GM19023 (cell line): ENCODE measurements around the gene PSMG4.

Source experiments
- ATAC-seq: cut with Tn5 transposase; IDR thresholded peaks from one replicate; pipeline ENCODE4 v1.9.1; 2021; ENCODE audit warnings: mild to moderate bottlenecking, moderate library complexity; ENCODE audit not compliant: unreplicated experiment

Gene PSMG4

DNA sequence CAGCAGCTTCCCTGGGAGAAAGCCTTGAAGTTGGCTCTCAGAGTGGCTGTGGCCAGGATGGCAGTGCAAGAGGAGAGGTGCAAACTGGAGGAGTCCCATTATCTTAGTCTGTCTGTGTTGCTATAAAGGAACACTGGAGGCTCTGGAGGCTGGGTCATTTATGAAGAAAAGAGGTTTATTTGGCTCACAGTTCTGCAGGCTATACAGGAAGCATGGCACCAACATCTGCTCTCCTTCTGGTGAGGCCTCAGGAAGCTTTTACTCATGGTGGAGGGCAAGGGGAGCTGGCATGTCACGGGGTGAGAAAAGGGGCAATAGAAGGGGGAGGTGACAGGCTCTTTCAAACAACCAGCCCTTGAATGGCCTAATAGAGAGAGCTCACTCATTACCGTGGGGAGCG, 47.1 kb downstream of the PSMG4 start:
- ATAC-seq: no peak

DNA sequence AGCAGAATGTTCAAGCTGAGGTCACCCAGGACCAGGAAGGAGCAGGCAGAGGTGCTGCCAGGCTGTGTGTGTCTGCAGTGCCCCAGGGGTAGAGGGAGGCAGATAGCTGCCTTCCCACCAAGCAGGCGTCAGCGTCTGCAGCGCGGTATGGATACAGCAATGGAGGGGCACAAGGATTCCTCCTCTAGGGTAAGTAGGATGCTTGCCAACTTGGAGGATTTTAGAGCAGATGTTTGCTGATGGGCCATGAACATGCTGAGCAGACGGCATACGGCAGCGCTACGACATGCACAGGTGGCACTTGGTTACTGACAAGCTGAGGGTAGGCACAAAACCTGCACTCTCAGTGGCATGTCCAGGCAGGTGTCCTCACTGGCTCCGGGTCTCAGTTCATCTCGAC, 48.1 kb downstream of the PSMG4 start:
- ATAC-seq: no peak

DNA sequence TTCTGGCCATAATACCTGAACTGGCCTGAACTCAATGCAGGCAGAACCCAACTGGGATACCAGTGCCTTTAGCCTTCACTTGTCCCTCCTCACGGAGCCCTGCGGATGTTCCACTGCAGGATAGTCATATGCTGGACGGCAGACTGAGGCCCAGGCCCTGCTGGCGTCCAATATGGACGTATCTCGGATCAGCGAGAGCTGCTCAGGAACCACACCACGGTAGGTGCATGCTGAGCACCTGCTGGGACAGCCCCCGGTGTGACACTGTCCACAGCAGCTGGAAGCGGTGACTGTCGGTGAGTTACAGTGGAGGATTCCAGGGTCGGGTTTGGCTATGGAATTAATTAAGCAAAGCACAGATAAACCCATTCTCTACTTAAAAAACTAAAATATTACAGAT, 48.7 kb downstream of the PSMG4 start:
- no peak for ATAC-seq

DNA sequence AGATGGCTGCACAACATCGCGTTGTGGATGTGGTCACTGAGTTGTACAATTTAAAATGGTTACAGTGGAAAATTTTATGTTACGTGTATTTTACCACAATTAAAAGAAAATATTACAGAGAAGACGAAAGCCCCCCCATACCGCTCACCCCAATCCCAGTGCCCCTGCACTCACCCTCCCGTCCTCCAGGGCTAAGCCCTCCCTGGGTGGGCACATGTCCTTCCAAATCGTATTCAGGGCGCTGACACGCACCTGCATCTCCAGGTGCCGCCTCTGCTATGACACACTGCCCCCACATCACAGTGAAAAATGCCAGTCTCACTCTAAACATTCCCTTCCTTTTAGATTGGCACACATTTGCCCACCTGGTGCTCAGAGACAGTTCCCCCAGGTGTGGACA, 49.4 kb downstream of the PSMG4 start:
- no peak for ATAC-seq

DNA sequence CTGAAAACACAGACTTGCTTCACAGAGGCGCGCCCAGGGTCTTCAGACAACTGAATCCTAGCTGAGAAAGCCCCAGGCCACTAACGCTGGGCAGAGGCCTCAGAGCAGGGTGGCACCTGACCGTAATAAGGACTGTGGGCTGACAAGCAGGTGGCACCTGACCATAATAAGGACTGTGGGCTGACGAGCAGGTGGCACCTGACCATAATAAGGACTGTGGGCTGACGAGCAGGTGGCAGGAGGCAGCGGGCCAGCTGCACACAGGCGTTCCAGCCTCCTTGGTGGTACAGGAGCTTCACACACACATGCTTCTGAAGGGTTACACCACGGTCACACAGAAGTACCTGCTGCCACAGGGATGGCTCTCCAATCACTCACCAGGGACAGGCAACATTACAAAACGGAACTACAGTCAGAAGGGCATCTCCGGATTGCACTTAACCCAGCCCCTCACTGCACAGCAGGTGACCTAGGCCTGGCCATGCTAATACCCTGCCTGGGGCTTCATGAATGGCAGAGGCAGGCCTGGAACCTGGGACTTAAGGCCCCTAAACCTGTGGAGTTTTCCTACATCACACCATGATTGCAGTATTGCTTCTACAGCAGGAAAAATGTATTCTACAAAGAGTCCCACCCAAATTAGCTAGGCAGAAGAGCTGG, 50.8 kb downstream of the PSMG4 start:
- no peak for ATAC-seq

DNA sequence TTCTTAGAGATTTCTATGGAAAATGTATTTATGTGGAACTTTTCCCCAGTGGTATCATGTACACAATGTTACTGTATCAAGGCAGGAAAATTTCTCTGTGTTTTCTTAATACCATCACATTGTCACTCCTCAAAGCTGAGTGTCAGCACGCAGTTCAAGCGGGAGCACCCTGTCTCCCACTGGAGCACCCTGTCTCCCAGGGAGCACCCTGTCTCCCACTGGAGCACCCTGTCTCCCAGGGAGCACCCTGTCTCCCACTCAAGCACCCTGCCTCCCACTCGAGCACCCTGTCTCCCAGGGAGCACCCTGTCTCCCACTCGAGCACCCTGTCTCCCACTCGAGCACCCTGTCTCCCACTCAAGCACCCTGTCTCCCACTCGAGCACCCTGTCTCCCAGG, 51.3 kb downstream of the PSMG4 start:
- no peak for ATAC-seq

DNA sequence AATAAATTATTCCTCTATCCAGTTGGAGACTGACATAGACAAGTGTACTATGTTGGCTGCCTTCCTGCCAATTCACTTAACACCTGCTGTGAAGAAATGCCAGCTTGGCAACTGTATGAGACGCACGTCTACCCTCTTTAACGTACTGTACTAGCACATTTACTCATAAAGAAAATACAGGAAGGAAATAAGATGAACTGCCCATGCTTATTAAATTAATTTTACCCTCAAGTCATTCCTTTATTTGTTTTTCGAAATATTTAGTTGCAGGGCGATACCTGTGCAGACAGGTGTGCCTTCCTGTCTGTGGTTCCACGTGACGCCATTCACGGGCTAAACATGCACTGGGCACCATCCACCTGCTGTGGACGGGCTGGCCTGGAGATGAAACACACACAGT, 52.0 kb downstream of the PSMG4 start:
- ATAC-seq: no peak

DNA sequence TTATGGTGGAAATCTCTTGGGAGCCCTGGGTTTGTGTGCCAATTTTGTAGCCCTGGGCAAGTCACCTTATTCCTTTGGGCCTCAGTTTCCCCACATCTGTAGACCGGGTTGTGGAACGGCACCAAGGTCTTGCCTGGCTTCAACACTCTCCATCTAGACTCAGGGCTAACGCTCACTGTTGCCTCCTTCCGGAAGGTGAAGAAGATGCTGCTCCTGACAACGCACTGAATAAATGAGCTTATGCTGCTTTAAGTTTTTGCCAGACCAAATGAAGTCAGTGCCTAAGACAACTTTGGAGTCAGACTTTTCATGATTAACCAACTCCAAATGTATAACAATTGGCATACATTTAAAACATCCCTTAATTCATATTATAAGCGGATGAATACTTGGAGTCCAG, 53.1 kb downstream of the PSMG4 start:
- ATAC-seq: no peak

DNA sequence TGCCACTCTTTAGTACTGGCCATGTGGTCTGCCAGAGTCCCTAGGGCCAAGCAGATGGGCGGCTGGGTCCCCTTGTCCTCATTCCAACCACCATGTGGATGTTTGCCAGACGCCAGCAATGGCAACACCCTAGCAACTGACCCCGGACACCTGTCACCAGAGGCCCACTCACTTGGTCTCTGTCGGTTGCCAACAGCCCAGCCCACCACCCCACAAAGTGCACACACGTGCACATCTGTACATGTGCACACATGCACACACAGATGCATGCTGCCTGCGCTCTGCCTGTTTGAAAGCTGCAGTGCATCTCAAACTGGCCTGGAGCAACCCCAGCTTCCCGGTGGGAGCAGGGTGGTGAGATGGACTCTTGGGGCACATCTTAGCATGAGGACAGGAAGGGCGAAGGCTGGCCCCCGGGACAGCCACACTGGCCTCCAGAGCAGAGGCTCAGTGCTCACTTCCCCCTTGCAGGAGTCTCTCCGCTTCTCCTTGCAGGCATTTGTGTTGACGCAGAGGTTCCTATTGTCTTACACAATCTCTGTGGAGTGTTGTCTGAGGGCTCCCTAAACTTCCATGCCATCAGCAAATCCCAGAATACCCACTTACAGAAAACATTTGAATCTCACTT, 54.0 kb downstream of the PSMG4 start:
- ATAC-seq: no peak

DNA sequence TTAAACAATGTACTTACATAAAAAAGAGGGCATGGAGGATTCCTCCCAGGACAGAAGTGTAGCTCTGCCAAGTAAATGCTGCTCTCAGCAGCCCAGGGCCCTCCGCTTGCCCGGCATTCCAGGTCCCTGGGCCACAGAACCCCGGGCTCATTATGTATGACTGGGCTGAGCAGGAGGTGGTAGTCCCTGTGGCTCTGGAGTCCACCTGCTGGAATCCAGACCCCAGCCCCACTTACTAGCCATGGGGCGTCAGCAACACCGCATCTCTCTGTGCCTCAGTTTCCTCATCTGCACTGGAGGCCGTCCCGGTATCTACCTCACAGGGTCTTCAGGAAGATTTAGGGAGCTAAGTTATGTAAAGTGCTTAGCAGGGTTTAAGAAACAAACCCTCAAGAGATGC, 55.4 kb downstream of the PSMG4 start:
- ATAC-seq: no peak

DNA sequence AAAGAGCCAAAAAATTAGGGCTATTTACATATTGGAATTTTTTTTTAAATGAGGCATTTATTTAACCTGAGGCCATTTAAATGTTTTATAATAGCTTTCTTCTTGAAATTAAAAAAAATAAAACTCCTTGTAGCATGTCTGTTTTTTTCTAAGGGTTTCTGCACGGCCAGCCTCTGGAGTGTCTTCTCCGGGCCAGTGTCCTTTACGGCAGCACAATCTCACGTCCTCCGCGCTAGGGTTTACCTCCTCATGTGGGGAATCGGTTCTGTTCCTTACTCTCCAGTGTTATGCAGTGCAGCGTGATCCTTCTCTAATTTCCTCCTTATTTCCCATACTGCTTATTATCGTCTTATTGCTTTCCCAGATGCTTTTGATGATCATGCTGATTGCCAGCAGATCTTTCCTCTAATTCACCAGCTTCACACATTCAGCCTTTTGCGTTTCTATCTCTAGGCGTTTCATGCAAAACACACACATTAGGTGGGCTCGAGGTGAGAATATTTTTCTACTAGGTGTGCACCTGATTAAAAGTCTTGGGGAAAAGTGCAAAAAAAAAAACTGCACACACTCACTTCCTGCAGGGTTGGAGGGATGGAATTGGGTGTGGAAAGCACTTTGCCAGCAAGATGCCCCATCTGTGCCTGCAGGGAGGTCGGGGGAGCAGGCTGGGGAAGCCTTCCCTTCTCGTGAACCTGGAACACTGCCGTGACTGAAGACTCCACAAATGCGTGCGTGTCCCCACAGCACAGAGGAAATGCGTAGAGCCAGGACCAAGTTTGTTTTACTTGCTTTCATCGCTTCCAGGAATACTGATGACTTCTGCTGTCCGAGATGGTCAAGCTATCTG, 56.1 kb downstream of the PSMG4 start:
- no peak for ATAC-seq

DNA sequence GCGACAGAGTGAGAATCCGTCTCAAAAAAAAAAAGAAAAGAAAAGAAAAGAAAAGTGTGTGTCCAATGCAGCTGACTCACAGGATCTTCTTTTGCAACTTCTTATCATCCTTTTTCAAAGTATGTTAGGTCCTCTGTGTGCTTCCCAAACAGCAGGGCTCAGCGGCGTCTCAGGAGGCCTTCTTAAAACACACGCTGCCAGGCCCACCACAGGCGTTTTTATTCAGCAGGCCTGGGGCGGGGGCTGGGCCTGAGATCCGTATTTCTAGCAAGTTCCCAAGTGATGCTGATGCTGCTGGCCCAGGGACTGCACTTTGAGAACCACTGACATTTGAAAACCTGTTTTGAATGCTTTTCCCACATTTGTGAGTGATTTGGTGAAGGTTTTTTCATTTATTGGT, 57.1 kb downstream of the PSMG4 start:
- no peak for ATAC-seq

DNA sequence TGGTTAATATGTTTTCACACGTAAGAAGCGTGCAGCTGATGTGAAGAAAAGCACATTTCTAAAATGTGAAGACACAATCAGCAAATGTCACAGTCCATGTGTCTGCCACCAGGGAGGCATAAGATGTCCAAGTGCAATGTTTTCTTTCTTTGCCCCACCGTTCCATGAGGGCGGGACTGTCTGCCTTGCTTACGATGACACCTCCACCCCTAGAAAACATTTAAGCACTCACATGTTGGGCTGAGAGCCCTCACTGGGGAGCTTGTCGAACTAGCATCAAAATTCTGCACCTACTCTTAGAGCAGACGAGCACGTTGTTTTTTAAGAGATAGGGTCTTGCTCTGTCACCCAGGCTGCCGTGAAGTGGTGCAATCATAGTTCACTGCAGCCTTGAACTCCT, 57.6 kb downstream of the PSMG4 start:
- ATAC-seq: no peak

DNA sequence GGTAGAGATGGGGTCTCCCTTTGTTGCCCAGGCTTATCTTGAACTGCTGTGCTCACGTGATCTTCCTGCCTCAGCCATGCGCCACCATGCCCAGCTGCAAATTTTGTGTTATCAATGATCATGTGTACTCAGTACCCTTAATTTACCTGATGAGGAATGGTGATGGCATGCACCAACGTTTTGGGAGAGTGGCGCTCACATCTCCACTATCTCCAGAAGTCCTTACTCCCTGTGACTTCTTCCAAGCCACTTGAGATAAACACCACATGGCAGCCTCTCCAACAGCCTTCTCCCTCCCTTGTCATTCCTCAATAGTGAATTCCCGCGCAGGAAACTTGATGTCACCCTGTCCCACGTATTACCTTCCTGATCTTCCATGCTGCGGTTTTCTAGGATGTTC, 58.1 kb downstream of the PSMG4 start:
- no peak for ATAC-seq
